Measurements from ENCODE around the gene NUP93.
"Not testable (repeated sequence)": the region's sequence is repeated elsewhere in the genome, so short reads cannot be mapped to it uniquely, and the experiment has no call there.

The NUP93 gene

DNA sequence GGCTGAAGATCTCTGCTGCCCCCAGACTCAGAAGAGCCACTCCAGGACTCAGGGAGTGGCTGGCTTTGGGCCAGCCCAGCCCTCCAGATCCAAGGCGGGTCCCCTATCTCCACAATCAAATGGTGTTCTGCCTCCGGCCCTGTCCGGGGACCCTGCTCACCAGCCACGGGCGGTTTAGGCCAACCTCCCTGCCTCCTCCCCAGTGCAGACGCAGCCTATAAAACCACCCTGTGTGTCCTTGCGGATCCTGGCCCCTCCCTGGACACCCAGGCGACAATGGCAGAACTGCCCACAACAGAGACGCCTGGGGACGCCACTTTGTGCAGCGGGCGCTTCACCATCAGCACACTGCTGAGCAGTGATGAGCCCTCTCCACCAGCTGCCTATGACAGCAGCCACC is 135.0 kb downstream of the NUP93 start, which contains the start of gene SLC12A3:
TSS of gene SLC12A3 (plus strand) at position 248 of the 400 bp plus-strand sequence. CDS start at position 277, 29 bp downstream.
- Mint-ChIP-seq H3K4me3 (no peak within 1 kb of the TSS), H3K4me1 (peaks cover 32% of the 10 kb centered on the region), H3K36me3 (ENCODE audit: low read depth) (no peaks in the 10 kb centered on the region), H3K27me3 (ENCODE audit: low read depth) (no peaks in the 10 kb centered on the region), H3K27ac (peak within 1 kb of the TSS in 2 of 3 experiments; percentile 3 to 31), H3K9me3 (no peaks in the 10 kb centered on the region)
- TF ChIP-seq, protein P1, sequence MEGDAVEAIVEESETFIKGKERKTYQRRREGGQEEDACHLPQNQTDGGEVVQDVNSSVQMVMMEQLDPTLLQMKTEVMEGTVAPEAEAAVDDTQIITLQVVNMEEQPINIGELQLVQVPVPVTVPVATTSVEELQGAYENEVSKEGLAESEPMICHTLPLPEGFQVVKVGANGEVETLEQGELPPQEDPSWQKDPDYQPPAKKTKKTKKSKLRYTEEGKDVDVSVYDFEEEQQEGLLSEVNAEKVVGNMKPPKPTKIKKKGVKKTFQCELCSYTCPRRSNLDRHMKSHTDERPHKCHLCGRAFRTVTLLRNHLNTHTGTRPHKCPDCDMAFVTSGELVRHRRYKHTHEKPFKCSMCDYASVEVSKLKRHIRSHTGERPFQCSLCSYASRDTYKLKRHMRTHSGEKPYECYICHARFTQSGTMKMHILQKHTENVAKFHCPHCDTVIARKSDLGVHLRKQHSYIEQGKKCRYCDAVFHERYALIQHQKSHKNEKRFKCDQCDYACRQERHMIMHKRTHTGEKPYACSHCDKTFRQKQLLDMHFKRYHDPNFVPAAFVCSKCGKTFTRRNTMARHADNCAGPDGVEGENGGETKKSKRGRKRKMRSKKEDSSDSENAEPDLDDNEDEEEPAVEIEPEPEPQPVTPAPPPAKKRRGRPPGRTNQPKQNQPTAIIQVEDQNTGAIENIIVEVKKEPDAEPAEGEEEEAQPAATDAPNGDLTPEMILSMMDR (IDR thresholded peaks at IDR 0.05; ENCODE audit: unreplicated experiment in 3 of 3) = no peak

GRCh38 chr16:56865394-56866062 is 135.6 kb downstream of the NUP93 start:
- H3K4me3 Mint-ChIP-seq = no peak overlapping the region
- TF ChIP-seq, protein P1 (IDR thresholded peaks at IDR 0.05; ENCODE audit: unreplicated experiment in 3 of 3) = no peak
- peaks cover 27% of the 10 kb centered on the region for H3K4me1 Mint-ChIP-seq
- H3K27me3 Mint-ChIP-seq (ENCODE audit: low read depth) = no peaks in the 10 kb centered on the region
- no peaks in the 10 kb centered on the region for H3K9me3 Mint-ChIP-seq
- peak overlapping the region in 1 of 3 experiments; percentile 31 for H3K27ac Mint-ChIP-seq
- no peaks in the 10 kb centered on the region for H3K36me3 Mint-ChIP-seq (ENCODE audit: low read depth)

GRCh38 chr16:56866955-56867830 is 137.3 kb downstream of the NUP93 start:
- no peaks in the 10 kb centered on the region for H3K9me3 Mint-ChIP-seq
- H3K27me3 Mint-ChIP-seq (ENCODE audit: low read depth) = peaks cover 5% of the 10 kb centered on the region
- H3K27ac Mint-ChIP-seq = peak overlapping the region; percentile 69 to 91 (median 76)
- no peak overlapping the region for H3K4me3 Mint-ChIP-seq
- peaks cover 12% of the 10 kb centered on the region for H3K4me1 Mint-ChIP-seq
- TF ChIP-seq, protein P1 (IDR thresholded peaks at IDR 0.05; ENCODE audit: unreplicated experiment in 3 of 3) = peak; percentile 75 to 82 (median 75)
- H3K36me3 Mint-ChIP-seq (ENCODE audit: low read depth) = no peaks in the 10 kb centered on the region

DNA sequence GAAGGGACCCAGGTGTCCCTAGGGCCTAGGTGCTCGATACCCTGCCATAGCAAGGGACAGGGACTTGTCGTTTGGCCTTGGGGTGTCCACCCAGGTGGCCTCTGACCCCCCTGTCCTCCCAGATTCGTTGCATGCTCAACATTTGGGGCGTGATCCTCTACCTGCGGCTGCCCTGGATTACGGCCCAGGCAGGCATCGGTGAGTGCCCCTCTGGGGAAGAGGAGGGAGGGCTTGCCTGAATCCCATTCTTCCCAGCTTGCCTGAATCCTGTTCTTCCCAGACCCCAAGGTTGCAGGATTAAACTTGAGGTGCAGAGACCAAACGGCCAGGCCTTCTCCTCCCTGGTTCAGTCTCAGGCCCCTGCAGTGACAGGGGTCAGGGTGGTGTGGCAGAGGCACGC is 138.2 kb downstream of the NUP93 start:
- TF ChIP-seq, protein P1 (IDR thresholded peaks at IDR 0.05; ENCODE audit: unreplicated experiment in 3 of 3) = no peak
- Mint-ChIP-seq H3K4me1 (peaks cover 6% of the 10 kb centered on the region), H3K27me3 (ENCODE audit: low read depth) (peaks cover 5% of the 10 kb centered on the region)

GRCh38 chr16:56868766-56869165 is 138.8 kb downstream of the NUP93 start:
- H3K4me3 Mint-ChIP-seq; H3K4me1 Mint-ChIP-seq; H3K27me3 Mint-ChIP-seq (ENCODE audit: low read depth); H3K27ac Mint-ChIP-seq; H3K36me3 Mint-ChIP-seq (ENCODE audit: low read depth); H3K9me3 Mint-ChIP-seq: not testable (repeated sequence)

More for the DNA sequence above, 138.2 kb downstream of the NUP93 start:
- Mint-ChIP-seq H3K36me3 (ENCODE audit: low read depth) (no peaks in the 10 kb centered on the region), H3K27ac (no peak overlapping the region), H3K4me3 (no peak overlapping the region), H3K9me3 (no peaks in the 10 kb centered on the region)

DNA sequence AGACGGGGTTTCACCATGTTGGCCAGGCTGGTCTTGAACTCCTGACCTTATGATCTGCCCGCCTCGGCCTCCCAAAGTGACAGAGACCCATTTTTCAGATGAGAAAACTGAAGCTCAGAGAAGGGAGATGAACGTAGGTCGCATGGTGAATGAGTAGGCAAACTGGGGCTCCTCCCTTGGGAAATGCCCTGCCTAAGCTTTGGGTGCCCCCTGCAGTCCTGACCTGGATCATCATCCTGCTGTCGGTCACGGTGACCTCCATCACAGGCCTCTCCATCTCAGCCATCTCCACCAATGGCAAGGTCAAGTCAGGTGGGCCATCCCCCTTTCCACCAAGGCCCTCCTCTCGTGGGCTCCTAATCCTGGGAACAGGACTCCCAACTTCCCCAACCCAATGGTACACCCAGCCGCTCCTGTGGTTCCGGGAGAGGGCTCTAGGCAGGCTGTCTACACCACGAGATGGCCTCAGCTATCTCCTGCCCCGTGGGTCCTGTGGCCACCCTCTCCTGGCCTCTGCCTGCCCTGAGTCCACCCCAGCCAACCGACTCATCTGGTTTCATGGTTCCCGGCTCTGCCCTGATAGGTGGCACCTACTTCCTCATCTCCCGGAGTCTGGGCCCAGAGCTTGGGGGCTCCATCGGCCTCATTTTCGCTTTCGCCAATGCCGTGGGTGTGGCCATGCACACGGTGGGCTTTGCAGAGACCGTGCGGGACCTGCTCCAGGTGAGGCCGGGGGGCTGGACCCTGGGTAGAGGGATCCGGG is 139.8 kb downstream of the NUP93 start:
- Mint-ChIP-seq H3K4me3 (no peak overlapping the region), H3K27ac (no peak overlapping the region), H3K4me1 (peaks cover 7% of the 10 kb centered on the region), H3K27me3 (ENCODE audit: low read depth) (peaks cover 5% of the 10 kb centered on the region), H3K9me3 (no peaks in the 10 kb centered on the region), H3K36me3 (ENCODE audit: low read depth) (no peaks in the 10 kb centered on the region)
- TF ChIP-seq, protein P1 (IDR thresholded peaks at IDR 0.05; ENCODE audit: unreplicated experiment in 3 of 3) = no peak

Measured in nephron (organoid).